CD4-positive, alpha-beta T cell (primary cell): ENCODE results near the gene OR10P1. TPM values are rescaled to one million over a fixed set of nuclear protein-coding genes. Genes with fewer than 3 reads are reported as not detected.

Experiments
- ATAC-seq: fragments of 200-7000 bp; cut with Tn5 transposase; one replicate; pipeline ENCODE4 v1.10.0; 2022; ENCODE audit warnings: mild to moderate bottlenecking; ENCODE audit not compliant: poor library complexity
- CTCF ChIA-PET: fragments of 350-600 bp; sonication (Branson Sonifier 250); formaldehyde crosslinking; loops from one replicate; lab custom pipeline; 2021; ENCODE audit warnings: antibody characterized with exemption, inconsistent platforms; lab: Charles Lee
- POLR2A ChIA-PET: fragments of 350-600 bp; sonication (Branson Sonifier 250); formaldehyde crosslinking; loops from one replicate; lab custom pipeline; 2021; ENCODE audit warnings: antibody characterized with exemption, inconsistent platforms; lab: Charles Lee
- DNase-seq, 14 experiments: peaks; one replicate each; pipeline ENCODE4 v3.0.0-alpha.2; 2013 to 2020; ENCODE audit warnings: mixed read lengths in 2 of 14
- H3K27ac ChIP-seq, 2 donors: one replicate each; pipeline versions ENCODE4 v1.5.1 to v1.7.0; 2013; ENCODE audit warnings: low read length in 2 of 2, low read depth in 1 of 2, mild to moderate bottlenecking in 1 of 2
- H3K27me3 ChIP-seq, 2 experiments: 1 replicate in 1 of 2; 2 replicates in 1 of 2; pipeline versions ENCODE4 v1.6.1 to v1.7.0; 2013; ENCODE audit warnings: low read length in 2 of 2, control low read depth in 1 of 2, mild to moderate bottlenecking in 1 of 2, moderate library complexity in 1 of 2; ENCODE audit not compliant: insufficient read depth in 2 of 2, control insufficient read depth in 1 of 2
- H3K36me3 ChIP-seq: one replicate; pipeline ENCODE4 v1.6.1; 2013; ENCODE audit warnings: low read length, control low read depth; ENCODE audit not compliant: insufficient read depth
- H3K4me1 ChIP-seq: one replicate; pipeline ENCODE4 v1.6.1; 2013; ENCODE audit warnings: low read length, control low read depth; ENCODE audit not compliant: insufficient read depth
- H3K4me3 ChIP-seq: one replicate; pipeline ENCODE4 v1.5.1; 2013; ENCODE audit warnings: mild to moderate bottlenecking, low read length, moderate library complexity
- H3K9me3 ChIP-seq, 2 experiments: 1 replicate in 1 of 2; 2 replicates in 1 of 2; pipeline versions ENCODE4 v1.6.1 to v1.7.0; 2013; ENCODE audit warnings: low read length in 2 of 2, mild to moderate bottlenecking in 2 of 2, control low read depth in 1 of 2, moderate library complexity in 1 of 2; ENCODE audit not compliant: control insufficient read depth in 1 of 2, insufficient read depth in 1 of 2
- H3K27ac Mint-ChIP-seq: one replicate; pipeline ENCODE4 v1.8.0; 2020; ENCODE audit warnings: mixed read lengths
- H3K27me3 Mint-ChIP-seq: one replicate; pipeline ENCODE4 v1.8.0; 2021; ENCODE audit warnings: mixed read lengths
- H3K36me3 Mint-ChIP-seq: one replicate; pipeline ENCODE4 v1.8.0; 2021; ENCODE audit warnings: low read depth, mixed read lengths
- H3K4me1 Mint-ChIP-seq: one replicate; pipeline ENCODE4 v1.8.0; 2021; ENCODE audit warnings: low read depth, mixed read lengths
- H3K4me3 Mint-ChIP-seq: one replicate; pipeline ENCODE4 v1.8.0; 2020; ENCODE audit warnings: mild to moderate bottlenecking, mixed read lengths
- H3K9me3 Mint-ChIP-seq: one replicate; pipeline ENCODE4 v1.8.0; 2020; ENCODE audit warnings: mixed read lengths
- intact Hi-C, 2 experiments: fragments of 100-400 bp; cut with DNase I in 1 of 2; cut with micrococcal nuclease in 1 of 2; formaldehyde crosslinking; loops; one replicate each; pipeline versions ENCODE4 v1.15.1 to v1.9.0; 2023 to 2025; cut with DNase I, micrococcal nuclease
- total RNA-seq, 174 experiments: library from RNA in 2 of 174; stranded (reverse) in 2 of 174; gene quantifications; one replicate each; pipeline ENCODE4 v1.2.3 and lab custom pipeline; 2021 to 2026
- TF ChIP-seq, protein P1 (sequence below): fragments of 200-600 bp; IDR thresholded peaks from one replicate; pipeline ENCODE4 v1.8.0; 2022; ENCODE audit warnings: antibody characterized with exemption, mild to moderate bottlenecking

The OR10P1 gene
- total RNA-seq, 2 experiments from 2014 or later: not detected

DNA sequence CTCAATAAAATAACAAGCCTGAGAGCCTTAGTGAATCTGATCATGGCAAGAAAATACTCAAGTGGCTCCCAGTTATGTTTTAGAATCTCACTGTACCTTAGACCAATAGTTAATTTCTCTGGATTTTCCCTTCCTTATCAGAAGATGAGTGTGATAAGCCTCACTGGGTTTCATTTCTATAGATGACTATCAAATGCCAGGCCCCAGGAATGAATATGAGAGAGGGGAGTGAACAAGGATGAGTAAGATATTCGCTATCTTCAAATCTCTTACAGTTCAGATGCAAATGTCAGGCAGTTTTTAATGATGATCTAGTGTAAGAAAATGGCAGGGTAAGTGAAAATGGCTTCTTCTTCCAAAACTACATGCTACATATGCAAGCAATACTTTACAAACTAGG, 26.1 kb upstream of the OR10P1 start:
- DNase-seq (no peak), ATAC-seq (no peak)
- Mint-ChIP-seq H3K4me3 (no peak overlapping the region), H3K27ac (no peak overlapping the region), H3K27me3 (peaks cover 44% of the 10 kb centered on the region), H3K9me3 (peaks cover 9% of the 10 kb centered on the region), H3K4me1 (no peaks in the 10 kb centered on the region), H3K36me3 (no peaks in the 10 kb centered on the region)
- Histone ChIP-seq H3K27ac (no peak overlapping the region), H3K27me3 (peaks cover 4 to 18% of the 10 kb centered on the region in 2 experiments), H3K4me1 (no peaks in the 10 kb centered on the region), H3K36me3 (no peaks in the 10 kb centered on the region), H3K9me3 (peaks cover 0 to 6% of the 10 kb centered on the region in 2 experiments), H3K4me3 (no peak overlapping the region)
- intact Hi-C loops: no loop called here
- ChIA-PET POLR2A (no interaction called here), CTCF (no interaction called here)
- TF ChIP-seq, protein P1, sequence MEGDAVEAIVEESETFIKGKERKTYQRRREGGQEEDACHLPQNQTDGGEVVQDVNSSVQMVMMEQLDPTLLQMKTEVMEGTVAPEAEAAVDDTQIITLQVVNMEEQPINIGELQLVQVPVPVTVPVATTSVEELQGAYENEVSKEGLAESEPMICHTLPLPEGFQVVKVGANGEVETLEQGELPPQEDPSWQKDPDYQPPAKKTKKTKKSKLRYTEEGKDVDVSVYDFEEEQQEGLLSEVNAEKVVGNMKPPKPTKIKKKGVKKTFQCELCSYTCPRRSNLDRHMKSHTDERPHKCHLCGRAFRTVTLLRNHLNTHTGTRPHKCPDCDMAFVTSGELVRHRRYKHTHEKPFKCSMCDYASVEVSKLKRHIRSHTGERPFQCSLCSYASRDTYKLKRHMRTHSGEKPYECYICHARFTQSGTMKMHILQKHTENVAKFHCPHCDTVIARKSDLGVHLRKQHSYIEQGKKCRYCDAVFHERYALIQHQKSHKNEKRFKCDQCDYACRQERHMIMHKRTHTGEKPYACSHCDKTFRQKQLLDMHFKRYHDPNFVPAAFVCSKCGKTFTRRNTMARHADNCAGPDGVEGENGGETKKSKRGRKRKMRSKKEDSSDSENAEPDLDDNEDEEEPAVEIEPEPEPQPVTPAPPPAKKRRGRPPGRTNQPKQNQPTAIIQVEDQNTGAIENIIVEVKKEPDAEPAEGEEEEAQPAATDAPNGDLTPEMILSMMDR: no peak

DNA sequence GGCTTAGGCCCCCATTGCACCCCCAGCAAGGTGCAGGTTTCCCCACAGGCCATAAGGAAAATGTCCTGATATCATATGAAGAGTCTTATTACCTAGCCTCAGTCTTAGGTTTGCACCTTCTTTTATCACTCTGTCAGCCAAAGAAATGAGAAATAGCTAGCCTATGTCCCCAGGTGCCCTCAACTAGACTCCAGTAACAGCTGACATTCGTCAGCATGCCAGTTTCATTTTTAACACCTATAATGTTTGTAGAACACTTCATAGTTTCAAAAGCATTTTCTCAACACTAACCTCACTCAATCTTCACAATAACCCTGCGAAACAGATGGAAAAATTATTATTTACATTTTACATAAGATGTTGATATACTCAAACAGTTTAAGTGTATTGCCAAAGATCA, 24.0 kb upstream of the OR10P1 start:
- ATAC-seq: no peak
- Mint-ChIP-seq H3K4me1 (no peaks in the 10 kb centered on the region), H3K27me3 (peaks cover 50% of the 10 kb centered on the region), H3K9me3 (peaks cover 9% of the 10 kb centered on the region), H3K27ac (no peak overlapping the region), H3K4me3 (no peak overlapping the region), H3K36me3 (no peaks in the 10 kb centered on the region)
- intact Hi-C loops: no loop called here
- Histone ChIP-seq H3K9me3 (peaks cover 6 to 22% of the 10 kb centered on the region in 2 experiments), H3K36me3 (no peaks in the 10 kb centered on the region), H3K27ac (no peak overlapping the region), H3K4me1 (no peaks in the 10 kb centered on the region), H3K4me3 (no peak overlapping the region), H3K27me3 (peaks cover 14 to 17% of the 10 kb centered on the region in 2 experiments)
- CTCF ChIA-PET: no interaction called here
- POLR2A ChIA-PET: no interaction called here
- TF ChIP-seq, protein P1: no peak
- no peak for DNase-seq

DNA sequence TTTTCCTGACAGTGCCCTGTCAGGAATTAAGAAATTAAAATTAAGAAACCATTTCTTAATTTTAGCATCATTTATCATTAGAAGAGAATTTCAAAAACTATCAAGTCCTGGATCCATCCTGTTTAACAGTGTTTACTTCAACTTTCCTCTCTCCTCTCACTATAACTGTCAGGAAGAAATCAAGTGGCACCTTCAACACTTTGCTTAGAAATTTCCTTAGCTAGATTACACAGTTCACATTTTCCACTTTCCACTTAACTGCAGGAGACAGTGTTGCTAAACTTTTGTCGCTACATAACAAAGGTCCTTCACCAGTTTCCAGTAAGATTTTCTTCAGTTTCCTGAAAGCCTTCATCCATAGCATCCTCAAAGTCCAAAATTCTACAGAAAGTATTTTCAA, 21.9 kb upstream of the OR10P1 start:
- DNase-seq (no peak), ATAC-seq (no peak)
- no peak overlapping the region for H3K27ac ChIP-seq
- Mint-ChIP-seq H3K9me3 (peaks cover 9% of the 10 kb centered on the region), H3K4me3 (no peak overlapping the region), H3K27me3 (peaks cover 59% of the 10 kb centered on the region), H3K36me3 (no peaks in the 10 kb centered on the region), H3K27ac (no peak overlapping the region), H3K4me1 (peaks cover 5% of the 10 kb centered on the region)
- ChIA-PET POLR2A (no interaction called here), CTCF (no interaction called here)
- peaks cover 9 to 14% of the 10 kb centered on the region in 2 experiments for H3K27me3 ChIP-seq
- TF ChIP-seq, protein P1: no peak
- intact Hi-C loops: loop anchor here in 1 of 2 experiments (5.0 kb wide), 1 partner anchor 912 kb away; no protein-coding TSS in a partner anchor
- H3K4me3 ChIP-seq: no peak overlapping the region
- H3K36me3 ChIP-seq: no peaks in the 10 kb centered on the region
- H3K9me3 ChIP-seq: peaks cover 6 to 22% of the 10 kb centered on the region in 2 experiments
- H3K4me1 ChIP-seq: no peaks in the 10 kb centered on the region
